GDM1 (cell line): ENCODE data around the gene KBTBD4.
"Not testable (repeated sequence)": the region's sequence is repeated elsewhere in the genome, so short reads cannot be mapped to it uniquely, and the experiment has no call there.

Source experiments
- DNase-seq: peaks from one replicate; lab custom pipeline; 2025; lab: John Stamatoyannopoulos, UW

Gene KBTBD4

GRCh38 chr11:47558695-47559094 lies 20.1 kb downstream of the KBTBD4 start:
- DNase-seq, result no peak

- not testable (repeated sequence) for DNase-seq
Observed at GRCh38 chr11:47557004-47557403, 21.8 kb downstream of the KBTBD4 start.

GRCh38 chr11:47553406-47553743 lies 25.4 kb downstream of the KBTBD4 start:
- no peak for DNase-seq

GRCh38 chr11:47552566-47553405 lies 26.0 kb downstream of the KBTBD4 start, which contains the start of gene CELF1:
CELF1 (minus strand) TSS chr11:47553132; CDS start chr11:47499523, 53,609 bp downstream.
- DNase-seq, result peak; percentile 90

GRCh38 chr11:47552056-47552565 lies 26.7 kb downstream of the KBTBD4 start:
- DNase-seq, result no peak

GRCh38 chr11:47551086-47551485 lies 27.7 kb downstream of the KBTBD4 start:
- no peak for DNase-seq

- no peak for DNase-seq
Observed at GRCh38 chr11:47550288-47551047, 28.3 kb downstream of the KBTBD4 start.

GRCh38 chr11:47546274-47546673 lies 32.5 kb downstream of the KBTBD4 start:
- DNase-seq, result not testable (repeated sequence)

- no peak for DNase-seq
Observed at GRCh38 chr11:47545298-47545697, 33.5 kb downstream of the KBTBD4 start.

- no peak for DNase-seq
Observed at GRCh38 chr11:47541070-47541469, 37.7 kb downstream of the KBTBD4 start.

GRCh38 chr11:47539681-47540039 lies 39.1 kb downstream of the KBTBD4 start:
- DNase-seq, result no peak

GRCh38 chr11:47538741-47539565 lies 39.8 kb downstream of the KBTBD4 start:
- no peak for DNase-seq

- DNase-seq, result no peak
Observed at GRCh38 chr11:47536915-47537314, 41.9 kb downstream of the KBTBD4 start.

- no peak for DNase-seq
Observed at GRCh38 chr11:47534704-47535251, 44.0 kb downstream of the KBTBD4 start.

- DNase-seq, result no peak
Observed at GRCh38 chr11:47533690-47534151, 45.0 kb downstream of the KBTBD4 start.

GRCh38 chr11:47532597-47533213 lies 46.1 kb downstream of the KBTBD4 start:
- DNase-seq, result no peak

GRCh38 chr11:47531666-47532065 lies 47.1 kb downstream of the KBTBD4 start:
- no peak for DNase-seq

GRCh38 chr11:47530721-47531120 lies 48.0 kb downstream of the KBTBD4 start:
- not testable (repeated sequence) for DNase-seq

- no peak for DNase-seq
Observed at GRCh38 chr11:47529951-47530350, 48.8 kb downstream of the KBTBD4 start.

- DNase-seq, result no peak
Observed at GRCh38 chr11:47527186-47527585, 51.6 kb downstream of the KBTBD4 start.

- DNase-seq, result not testable (repeated sequence)
Observed at GRCh38 chr11:47526032-47526431, 52.7 kb downstream of the KBTBD4 start.
